ENCODE measurements around the gene LAPTM5.
A peak's percentile ranks its signal among the peaks of the same experiment; 100 is the strongest.

Gene LAPTM5

GRCh38 chr1:30727824-30728223 lies 29.8 kb downstream of the LAPTM5 start:
- no peak for TF ChIP-seq CTCF (IDR thresholded peaks at IDR 0.05; ENCODE audit: low read depth, low read length)
- DNase-seq (ENCODE audit: low read depth, low spot score), result peak; percentile 59
- in situ Hi-C loops (cut with HindIII; ENCODE audit: low sequenced_read_pairs), result no loop called here
- no peak overlapping the region for H3K4me3 ChIP-seq (ENCODE audit: low read depth, low read length)

GRCh38 chr1:30726773-30727684 lies 30.5 kb downstream of the LAPTM5 start:
- DNase-seq (ENCODE audit: low read depth, low spot score), result no peak
- in situ Hi-C loops (cut with HindIII; ENCODE audit: low sequenced_read_pairs), result no loop called here
- no peak for TF ChIP-seq CTCF (IDR thresholded peaks at IDR 0.05; ENCODE audit: low read depth, low read length)
- H3K4me3 ChIP-seq (ENCODE audit: low read depth, low read length), result no peak overlapping the region

GRCh38 chr1:30726236-30726635 lies 31.3 kb downstream of the LAPTM5 start:
- no peak overlapping the region for H3K4me3 ChIP-seq (ENCODE audit: low read depth, low read length)
- no peak for DNase-seq (ENCODE audit: low read depth, low spot score)
- in situ Hi-C loops (cut with HindIII; ENCODE audit: low sequenced_read_pairs), result no loop called here
- TF ChIP-seq CTCF (IDR thresholded peaks at IDR 0.05; ENCODE audit: low read depth, low read length), result no peak

GRCh38 chr1:30725450-30726095 lies 32.0 kb downstream of the LAPTM5 start:
- TF ChIP-seq CTCF (IDR thresholded peaks at IDR 0.05; ENCODE audit: low read depth, low read length), result no peak
- DNase-seq (ENCODE audit: low read depth, low spot score), result no peak
- in situ Hi-C loops (cut with HindIII; ENCODE audit: low sequenced_read_pairs), result no loop called here
- no peak overlapping the region for H3K4me3 ChIP-seq (ENCODE audit: low read depth, low read length)

GRCh38 chr1:30724655-30725421 lies 32.7 kb downstream of the LAPTM5 start:
- in situ Hi-C loops (cut with HindIII; ENCODE audit: low sequenced_read_pairs), result no loop called here
- DNase-seq (ENCODE audit: low read depth, low spot score), result no peak
- no peak for TF ChIP-seq CTCF (IDR thresholded peaks at IDR 0.05; ENCODE audit: low read depth, low read length)
- no peak overlapping the region for H3K4me3 ChIP-seq (ENCODE audit: low read depth, low read length)

- peak; percentile 29 for TF ChIP-seq CTCF (IDR thresholded peaks at IDR 0.05; ENCODE audit: low read depth, low read length)
- in situ Hi-C loops (cut with HindIII; ENCODE audit: low sequenced_read_pairs), result no loop called here
- DNase-seq (ENCODE audit: low read depth, low spot score), result no peak
These were observed 33.4 kb downstream of the LAPTM5 start for GRCh38 chr1:30724175-30724574.

More at GRCh38 chr1:30724175-30724574, 33.4 kb downstream of the LAPTM5 start:
- H3K4me3 ChIP-seq (ENCODE audit: low read depth, low read length), result no peak overlapping the region
